Lung (tissue), 12 donors: ENCODE data around the gene RXRG. TPM values are rescaled to one million over a fixed set of nuclear protein-coding genes. Genes with fewer than 3 reads are reported as not detected.
A peak's percentile ranks its signal among the peaks of the same experiment; 100 is the strongest.

Experiments used
- ATAC-seq: fragments of 200-7000 bp; cut with Tn5 transposase; one replicate; pipeline ENCODE4 v1.9.1; 2020; ENCODE audit warnings: moderate number of reproducible peaks; ENCODE audit not compliant: insufficient read depth, low FRiP score
- DNase-seq, 3 donors: peaks; one replicate each; pipeline ENCODE4 v3.0.0-alpha.2; 2013 to 2017
- H3K27ac ChIP-seq, 2 donors: one replicate each; pipeline ENCODE4 v1.5.1; 2013; ENCODE audit warnings: mild to moderate bottlenecking in 2 of 2, moderate library complexity in 2 of 2, control low read depth in 1 of 2, inconsistent platforms in 1 of 2, low read depth in 1 of 2, low read length in 1 of 2
- H3K27me3 ChIP-seq, 3 donors: one replicate each; pipeline ENCODE4 v1.5.1; 2013; ENCODE audit warnings: low read length in 2 of 3; ENCODE audit not compliant: control insufficient read depth in 3 of 3, insufficient read depth in 3 of 3
- H3K36me3 ChIP-seq, 4 donors: one replicate each; pipeline ENCODE4 v1.5.1; 2013; ENCODE audit warnings: low read length in 4 of 4, mild to moderate bottlenecking in 1 of 4, moderate library complexity in 1 of 4; ENCODE audit not compliant: control insufficient read depth in 4 of 4, insufficient read depth in 4 of 4
- H3K4me1 ChIP-seq, 5 donors: one replicate each; pipeline ENCODE4 v1.5.1; 2013; ENCODE audit warnings: low read length in 5 of 5, mild to moderate bottlenecking in 2 of 5, moderate library complexity in 1 of 5; ENCODE audit not compliant: control insufficient read depth in 5 of 5, insufficient read depth in 5 of 5
- H3K4me3 ChIP-seq: one replicate; pipeline ENCODE4 v1.5.1; 2013; ENCODE audit warnings: mild to moderate bottlenecking, control low read depth, moderate library complexity
- H3K9ac ChIP-seq, 2 donors: one replicate each; pipeline ENCODE4 v1.5.1; 2013; ENCODE audit warnings: low read length in 2 of 2, control low read depth in 1 of 2; ENCODE audit not compliant: insufficient read depth in 1 of 2
- H3K9me3 ChIP-seq, 4 donors: one replicate each; pipeline ENCODE4 v1.5.1; 2013; ENCODE audit warnings: low read length in 3 of 4, mild to moderate bottlenecking in 1 of 4, moderate library complexity in 1 of 4; ENCODE audit not compliant: control insufficient read depth in 4 of 4, insufficient read depth in 3 of 4
- WGBS, 2 donors: extraction: QIAGEN DNeasy Blood & Tissue Kit; methylation state at CpG; one replicate each; pipeline ENCODE4 v1.1.7; 2013; 5-methylcytosine and 5-hydroxymethylcytosine counted together
- polyA plus RNA-seq, 2 donors: library from polyadenylated mRNA; stranded (reverse); fragments of 200-250 nt; gene quantifications; one replicate each; pipeline ENCODE4 v1.2.1, GENCODE V29; 2013
- total RNA-seq, 2 donors: library from RNA; depleted of rRNA in 1 of 2; stranded (reverse); fragments of >200 nt in 1 of 2; gene quantifications; one replicate each; pipeline ENCODE4 v1.2.1, GENCODE V29; 2014 to 2021
- TF ChIP-seq, protein P1 (sequence below): IDR thresholded peaks from 2 replicates; pipeline ENCODE4 v1.5.1; 2012; ENCODE audit warnings: mild to moderate bottlenecking; ENCODE audit errors: control extremely low read depth, extremely low read depth
- donor health status: control.
- donor health status: control.
- donor health status: Bipolar disorder and iron deficiency.
- donor health status: healthy.
- donor health status: DM: yes; HTN: yes; CAD: no.

The RXRG gene
- total and polyA plus RNA-seq, 4 donors: 0.55 to 3.0 (median 1.7) TPM

DNA sequence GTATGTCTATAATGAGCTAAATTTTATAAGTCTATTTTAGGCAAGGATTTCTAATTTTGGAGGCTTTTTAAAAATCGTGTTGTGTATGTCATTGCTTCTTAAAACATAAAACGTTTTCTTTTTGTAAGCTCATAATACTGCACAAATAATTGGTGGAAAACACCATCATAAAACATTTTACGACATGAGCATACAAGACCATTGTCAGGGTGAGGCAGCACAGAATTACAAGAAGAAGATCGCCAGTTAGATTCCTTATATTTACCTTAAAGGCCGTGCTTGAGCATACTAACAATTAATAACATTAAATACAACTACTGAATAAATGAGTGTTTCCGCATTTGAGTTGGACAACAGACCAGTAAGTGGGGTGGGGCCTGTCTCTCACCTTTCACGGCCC, 69.3 kb downstream of the RXRG start:
- Histone ChIP-seq H3K4me1 (peaks cover 0 to 27% (median 9%) of the 10 kb centered on the region in 5 donors), H3K9ac (peak overlapping the region; percentile 8 to 43), H3K27ac (peak overlapping the region; percentile 79 to 90), H3K9me3 (no peaks in the 10 kb centered on the region), H3K36me3 (no peaks in the 10 kb centered on the region), H3K4me3 (no peak overlapping the region), H3K27me3 (no peaks in the 10 kb centered on the region)
- ATAC-seq (no peak), DNase-seq (peak in 1 of 3 donors; percentile 35)
- WGBS, 2 donors: 21 to 28% methylated on average over 7 of the region's 7 CpGs
- TF ChIP-seq, protein P1, sequence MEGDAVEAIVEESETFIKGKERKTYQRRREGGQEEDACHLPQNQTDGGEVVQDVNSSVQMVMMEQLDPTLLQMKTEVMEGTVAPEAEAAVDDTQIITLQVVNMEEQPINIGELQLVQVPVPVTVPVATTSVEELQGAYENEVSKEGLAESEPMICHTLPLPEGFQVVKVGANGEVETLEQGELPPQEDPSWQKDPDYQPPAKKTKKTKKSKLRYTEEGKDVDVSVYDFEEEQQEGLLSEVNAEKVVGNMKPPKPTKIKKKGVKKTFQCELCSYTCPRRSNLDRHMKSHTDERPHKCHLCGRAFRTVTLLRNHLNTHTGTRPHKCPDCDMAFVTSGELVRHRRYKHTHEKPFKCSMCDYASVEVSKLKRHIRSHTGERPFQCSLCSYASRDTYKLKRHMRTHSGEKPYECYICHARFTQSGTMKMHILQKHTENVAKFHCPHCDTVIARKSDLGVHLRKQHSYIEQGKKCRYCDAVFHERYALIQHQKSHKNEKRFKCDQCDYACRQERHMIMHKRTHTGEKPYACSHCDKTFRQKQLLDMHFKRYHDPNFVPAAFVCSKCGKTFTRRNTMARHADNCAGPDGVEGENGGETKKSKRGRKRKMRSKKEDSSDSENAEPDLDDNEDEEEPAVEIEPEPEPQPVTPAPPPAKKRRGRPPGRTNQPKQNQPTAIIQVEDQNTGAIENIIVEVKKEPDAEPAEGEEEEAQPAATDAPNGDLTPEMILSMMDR: no peak

DNA sequence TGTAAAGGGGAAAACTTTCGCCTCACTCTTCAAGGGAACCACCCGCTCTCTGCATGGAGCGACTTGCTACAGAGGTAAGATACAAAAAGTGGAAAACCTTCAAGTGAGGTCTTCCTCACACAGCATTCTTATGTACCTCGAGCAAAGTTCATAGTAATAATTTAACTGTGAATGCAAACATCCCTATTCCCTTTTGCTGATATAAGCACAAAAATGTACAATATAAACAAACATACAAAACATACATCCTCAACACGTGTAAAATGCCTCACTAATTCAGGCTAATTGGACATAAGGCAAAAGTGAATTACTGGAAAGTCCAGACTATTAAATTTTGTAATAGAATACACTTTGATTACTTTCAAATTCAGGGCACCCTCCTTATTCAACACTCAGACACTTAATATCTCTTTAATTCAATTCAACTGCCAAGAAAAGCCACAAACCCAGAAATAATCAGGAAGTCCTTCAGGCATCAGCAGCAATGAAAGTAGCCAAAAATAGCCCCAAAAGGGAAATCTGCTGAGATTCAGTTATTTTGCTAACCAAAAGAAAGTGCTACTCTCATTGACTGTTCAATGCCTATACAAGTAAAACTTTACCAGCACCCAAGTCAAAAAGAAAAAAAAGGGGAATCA, 73.2 kb downstream of the RXRG start:
- Histone ChIP-seq H3K27me3 (peaks cover 0 to 3% (median 0%) of the 10 kb centered on the region in 3 donors), H3K27ac (no peak overlapping the region), H3K9ac (no peak overlapping the region), H3K36me3 (no peaks in the 10 kb centered on the region), H3K9me3 (no peaks in the 10 kb centered on the region), H3K4me3 (no peak overlapping the region), H3K4me1 (peaks cover 0 to 25% (median 7%) of the 10 kb centered on the region in 5 donors)
- 18 to 22% methylated on average over 5 of the region's 5 CpGs for WGBS, 2 donors
- ATAC-seq (no peak), DNase-seq (peak in 2 of 3 donors; percentile 64 to 73)
- TF ChIP-seq, protein P1: no peak

DNA sequence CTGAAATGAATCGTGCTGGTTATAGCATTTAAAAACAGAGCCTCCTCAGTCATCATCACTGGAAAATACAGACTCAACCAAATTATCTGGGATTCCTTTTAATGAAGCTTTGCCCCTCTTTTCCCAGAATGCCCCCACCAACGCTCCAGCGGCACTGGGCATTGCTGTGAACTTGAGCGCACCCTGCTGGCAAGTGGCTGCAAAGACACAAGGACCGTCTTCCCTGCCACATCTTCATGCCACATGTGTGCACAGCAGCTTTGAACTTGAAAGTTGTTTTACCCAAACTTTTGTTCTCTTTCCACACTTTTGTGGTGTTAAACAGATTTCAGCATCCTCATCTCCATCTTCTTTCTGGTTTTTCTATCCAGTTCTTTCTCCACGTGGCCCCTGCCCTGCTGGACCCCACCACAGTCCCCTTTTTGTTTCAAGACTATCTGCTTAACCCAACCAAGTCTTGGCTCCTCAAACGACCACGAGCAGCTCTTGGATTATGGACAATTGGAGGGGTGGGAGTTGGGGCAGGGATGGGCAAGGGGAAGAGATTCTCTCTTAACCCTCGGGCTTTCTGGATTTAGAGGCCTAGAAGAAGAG, 75.6 kb downstream of the RXRG start:
- TF ChIP-seq, protein P1: peak; percentile 46
- H3K4me1 ChIP-seq: peaks cover 0 to 11% (median 0%) of the 10 kb centered on the region in 5 donors
- 20 to 21% methylated on average over 9 of the region's 9 CpGs for WGBS, 2 donors
- ATAC-seq: no peak
- H3K27ac ChIP-seq: no peak overlapping the region
- H3K27me3 ChIP-seq: peaks cover 0 to 16% (median 3%) of the 10 kb centered on the region in 3 donors
- H3K4me3 ChIP-seq: no peak overlapping the region
- H3K36me3 ChIP-seq: no peaks in the 10 kb centered on the region
- no peaks in the 10 kb centered on the region for H3K9me3 ChIP-seq
- peak; percentile 54 to 61 (median 55) for DNase-seq
- no peak overlapping the region for H3K9ac ChIP-seq
